SW480 (cell line): Measurements from ENCODE around the gene PRKCH.
"Not testable (repeated sequence)": the region's sequence is repeated elsewhere in the genome, so short reads cannot be mapped to it uniquely, and the experiment has no call there.

Source experiments
- DNase-seq: peaks from one replicate; pipeline ENCODE4 v3.0.0-alpha.2; 2016; ENCODE audit warnings: low spot score

The PRKCH gene

GRCh38 chr14:61460063-61460462 lies 138.7 kb downstream of the PRKCH start:
- no peak for DNase-seq

- peak; percentile 25 for DNase-seq
Measured at GRCh38 chr14:61460718-61461611, 139.6 kb downstream of the PRKCH start.

DNA sequence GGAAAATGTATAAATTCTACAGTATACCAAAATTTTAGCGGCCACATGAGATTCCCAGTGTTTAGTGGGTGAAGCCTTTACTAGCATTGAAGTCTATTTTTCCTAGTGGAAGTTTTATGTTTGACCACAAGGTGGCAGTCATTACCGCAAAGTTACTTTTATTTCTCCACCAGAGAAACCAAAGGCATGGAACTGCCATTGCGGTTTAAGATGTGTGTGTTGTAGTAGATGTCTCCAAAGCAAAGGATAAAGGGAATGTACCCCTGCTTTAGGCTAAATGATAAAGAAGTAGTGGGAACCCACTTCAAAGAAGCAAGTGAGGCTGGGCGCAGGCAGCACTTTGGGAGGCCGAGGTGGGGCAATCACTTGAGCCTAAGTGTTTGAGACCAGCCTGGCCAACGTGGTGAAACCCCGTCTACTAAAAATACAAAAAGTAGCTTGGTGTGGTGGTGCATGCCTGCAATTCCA lies 140.5 kb downstream of the PRKCH start:
- peak; percentile 59 for DNase-seq

- DNase-seq, result no peak
Measured at GRCh38 chr14:61462566-61463193, 141.3 kb downstream of the PRKCH start.

- no peak for DNase-seq
Measured at GRCh38 chr14:61463664-61464285, 142.4 kb downstream of the PRKCH start.

DNA sequence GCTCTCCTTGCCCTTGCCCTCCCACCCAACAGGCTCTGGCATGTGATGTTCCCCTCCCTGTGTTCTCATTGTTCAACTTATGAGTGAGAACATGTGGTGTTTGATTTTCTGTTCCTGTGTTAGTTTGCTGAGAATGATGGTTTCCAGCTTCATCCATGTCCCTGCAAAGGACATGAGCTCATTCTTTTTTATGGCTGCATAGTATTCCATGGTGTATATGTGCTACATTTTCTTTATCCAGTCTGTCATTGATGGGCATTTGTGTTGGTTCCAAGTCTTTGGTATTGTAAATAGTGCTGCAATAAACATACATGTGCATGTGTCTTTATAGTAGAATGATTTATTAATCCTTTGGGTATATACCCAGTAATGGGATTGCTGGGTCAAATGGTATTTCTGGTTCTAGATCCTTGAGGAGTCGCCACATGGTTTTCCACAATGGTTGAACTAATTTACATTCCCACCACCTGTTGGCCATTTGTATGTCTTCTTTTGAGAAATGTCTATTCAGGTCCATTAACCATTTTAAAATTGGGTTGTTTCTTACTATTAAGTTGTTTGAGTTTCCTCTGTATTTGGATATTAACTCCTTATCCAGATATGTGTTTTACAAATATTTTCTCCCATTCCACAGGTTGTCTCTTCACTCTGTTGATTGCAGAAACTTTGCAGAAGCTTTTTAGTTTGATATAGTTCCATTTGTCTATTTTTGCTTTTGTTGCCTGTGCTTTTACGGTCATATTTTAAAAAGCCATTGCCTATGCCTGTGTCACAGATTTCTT lies 143.4 kb downstream of the PRKCH start:
- not testable (repeated sequence) for DNase-seq

- DNase-seq, result no peak
Measured at GRCh38 chr14:61466249-61466904, 145.0 kb downstream of the PRKCH start.

DNA sequence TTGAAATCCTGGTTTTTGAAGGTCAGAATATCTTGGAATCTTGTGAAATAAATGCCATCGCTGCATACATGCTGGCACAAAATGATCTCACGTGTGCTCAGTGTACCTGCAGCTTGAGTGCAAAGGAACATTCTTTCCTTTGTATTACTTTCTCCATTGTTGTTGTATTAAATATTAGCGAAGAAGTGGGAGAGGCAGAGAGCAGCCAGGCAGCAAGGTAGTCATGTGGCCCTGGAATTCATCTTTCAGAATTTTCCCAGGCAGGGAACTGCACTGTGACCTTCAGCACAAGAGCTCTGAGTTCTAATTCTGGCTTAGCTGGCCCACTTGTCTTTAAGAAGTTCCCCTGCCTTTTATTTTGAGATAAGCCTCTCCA lies 145.5 kb downstream of the PRKCH start:
- DNase-seq, result no peak

GRCh38 chr14:61467296-61467695 lies 145.9 kb downstream of the PRKCH start:
- DNase-seq, result no peak

DNA sequence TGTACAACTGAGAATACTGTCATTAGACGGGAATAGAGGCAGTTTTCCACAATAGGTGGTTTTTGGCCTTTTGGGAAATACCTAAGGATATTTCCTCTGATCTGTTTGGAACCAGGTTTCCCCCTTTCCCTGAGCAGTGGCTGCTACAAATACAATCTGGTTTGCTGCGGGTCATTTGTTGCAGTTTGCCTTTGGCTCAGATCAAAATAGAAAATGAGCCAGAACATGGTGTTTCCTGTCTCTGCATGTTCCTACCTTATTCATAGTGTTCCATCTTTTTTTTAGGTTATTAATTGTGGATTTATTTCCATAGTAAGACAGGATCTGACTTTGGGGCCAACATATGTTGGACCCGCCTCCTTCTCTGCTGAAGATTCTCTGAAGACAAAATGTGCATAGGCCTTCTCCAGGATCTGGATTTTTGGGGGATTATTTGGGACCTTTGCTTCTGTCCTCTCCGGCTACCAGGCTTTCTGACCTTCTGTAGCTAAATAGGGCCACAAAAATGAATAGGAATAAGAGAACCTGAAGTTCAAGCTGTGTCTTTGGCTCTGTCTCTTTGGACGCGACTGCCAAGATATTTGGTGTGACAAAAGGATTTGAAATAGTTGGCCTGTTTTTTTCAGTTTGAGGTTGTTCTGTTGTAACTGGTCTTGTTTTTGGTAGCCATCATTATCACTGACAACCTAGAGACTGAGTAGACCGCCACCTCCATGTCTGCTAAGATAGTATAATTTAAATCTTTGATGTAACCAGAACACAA lies 146.9 kb downstream of the PRKCH start:
- DNase-seq, result no peak

DNA sequence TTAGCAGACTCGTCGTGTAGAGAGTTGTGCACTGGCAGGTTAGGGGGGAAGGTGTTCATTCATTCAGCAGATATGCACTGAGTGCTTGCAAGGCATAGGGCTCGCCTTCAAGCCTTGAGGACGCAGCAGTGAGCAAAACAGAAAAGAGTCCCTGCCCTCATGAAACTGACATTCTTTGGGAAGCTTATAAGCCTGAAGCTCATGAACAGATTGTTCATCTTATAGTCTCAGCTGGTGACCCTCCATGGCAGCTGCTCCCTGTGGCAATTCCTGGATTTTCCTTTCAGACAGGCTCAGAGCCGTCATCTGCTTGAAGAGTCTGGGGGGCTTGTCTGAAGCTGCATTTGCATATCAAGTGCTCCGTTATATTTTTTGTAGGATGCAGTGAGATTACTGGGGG lies 148.4 kb downstream of the PRKCH start:
- no peak for DNase-seq

DNA sequence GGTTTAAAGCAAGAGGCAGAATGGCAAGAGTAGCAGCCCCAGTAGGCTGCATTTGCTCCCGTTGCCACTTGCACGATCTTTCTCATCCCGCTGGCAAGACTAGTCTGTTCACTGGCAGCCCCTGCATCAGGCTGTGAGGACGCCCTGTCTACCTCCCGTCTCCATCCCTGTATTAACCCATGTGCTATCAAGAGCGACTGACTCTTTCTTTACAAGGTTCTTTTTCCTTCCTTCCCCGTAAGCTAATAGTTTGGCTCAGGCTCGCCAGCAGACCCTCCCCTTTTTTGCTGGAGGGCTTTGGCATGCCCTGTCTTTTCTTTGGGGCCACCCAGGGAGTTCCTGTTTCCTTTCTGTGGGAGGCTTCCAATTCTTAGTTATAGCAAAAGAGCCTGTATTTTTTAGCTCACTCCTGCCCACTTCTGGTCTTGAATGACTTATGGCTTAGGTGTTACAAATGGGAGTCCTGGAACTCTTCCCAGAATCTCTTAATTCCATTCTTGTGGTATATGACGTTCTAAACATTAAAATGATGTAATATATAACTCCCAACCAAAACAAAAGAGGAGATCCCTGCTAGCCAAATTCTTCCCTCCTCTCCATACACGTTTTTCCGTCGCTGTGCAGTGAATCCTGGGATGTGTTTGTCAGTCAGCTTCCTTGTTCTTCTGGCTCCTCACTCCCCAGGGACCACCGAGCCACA lies 149.0 kb downstream of the PRKCH start:
- DNase-seq, result peak; percentile 32

DNA sequence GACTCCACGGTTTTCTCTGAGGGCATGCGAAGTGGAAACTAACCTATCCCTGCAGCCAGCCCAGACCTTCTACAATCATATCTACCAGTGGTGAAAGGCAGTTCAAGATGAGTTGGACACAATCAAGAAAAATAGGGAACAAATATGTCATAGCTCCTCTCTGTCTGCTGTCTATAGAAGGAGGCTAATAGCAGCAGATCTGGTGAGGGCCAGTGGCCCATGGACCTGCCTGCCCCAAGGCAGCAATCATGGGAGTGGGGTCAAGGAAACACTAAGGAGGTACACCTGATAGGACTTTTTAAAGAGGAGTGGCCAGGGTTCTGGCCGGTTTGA lies 149.5 kb downstream of the PRKCH start:
- no peak for DNase-seq

- no peak for DNase-seq
Measured at GRCh38 chr14:61471297-61472005, 150.1 kb downstream of the PRKCH start.

DNA sequence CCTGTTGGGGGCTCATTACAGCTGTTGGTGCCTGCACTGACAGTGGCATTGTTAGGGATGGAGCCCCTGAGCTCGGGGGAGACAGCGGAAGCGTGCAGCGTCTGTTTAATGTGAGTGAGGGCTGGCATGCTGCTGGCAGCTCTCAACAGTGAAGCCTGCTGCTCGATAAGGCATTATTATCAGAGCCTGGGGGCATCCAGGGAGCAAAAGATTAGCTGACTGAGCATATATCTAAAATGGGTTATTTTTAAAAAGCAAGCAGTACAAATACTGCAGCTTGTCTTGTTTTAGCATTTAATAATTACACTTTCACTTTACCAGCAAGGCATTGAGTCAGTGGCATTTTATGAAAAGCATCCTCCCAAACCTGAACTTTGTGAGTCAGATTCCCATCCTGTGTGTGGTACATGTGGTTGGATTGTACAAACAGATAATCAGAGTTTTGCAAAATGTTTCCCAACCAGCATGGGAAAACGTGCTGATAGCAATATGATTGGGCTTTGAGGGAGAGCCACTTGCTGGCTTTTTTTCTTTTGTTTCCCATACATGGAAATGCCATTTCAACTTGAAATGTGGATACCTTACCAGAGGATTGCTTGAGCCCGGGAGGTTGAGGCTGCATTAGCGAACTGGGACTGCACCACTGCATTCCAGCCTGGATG lies 150.8 kb downstream of the PRKCH start:
- peak; percentile 88 for DNase-seq

DNA sequence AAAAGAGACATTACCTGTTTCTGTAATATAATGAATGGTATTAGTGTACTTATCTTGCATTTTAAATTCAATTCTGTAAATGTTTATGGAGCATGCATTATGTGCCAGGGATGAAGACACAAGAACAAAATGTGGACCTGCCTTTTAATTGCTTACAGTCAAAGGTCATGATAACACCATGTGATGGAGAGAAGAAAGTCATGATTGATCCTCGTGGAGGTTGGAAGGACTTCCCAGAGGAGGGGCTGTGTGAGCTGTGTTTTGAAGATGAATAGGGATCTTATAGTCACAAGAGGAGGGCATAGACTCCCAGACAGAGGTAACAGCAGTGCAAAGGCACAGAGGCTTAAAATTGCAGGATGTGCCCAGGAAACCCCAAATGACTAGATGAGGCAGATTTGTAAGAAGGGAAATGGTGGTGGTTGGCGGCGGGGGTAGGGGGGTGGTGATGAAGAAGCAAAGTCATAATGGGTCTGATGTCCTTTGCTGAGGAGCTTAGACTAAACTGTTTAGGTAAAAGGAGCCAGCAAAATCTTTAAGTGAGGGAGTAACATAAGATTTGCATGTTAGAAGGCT lies 151.5 kb downstream of the PRKCH start:
- DNase-seq, result no peak

- DNase-seq, result no peak
Measured at GRCh38 chr14:61474015-61474414, 152.6 kb downstream of the PRKCH start.

- DNase-seq, result no peak
Measured at GRCh38 chr14:61474701-61475100, 153.3 kb downstream of the PRKCH start.

- DNase-seq, result peak; percentile 51
Measured at GRCh38 chr14:61475316-61475715, 153.9 kb downstream of the PRKCH start.
